Heart left ventricle (tissue), 16 donors: ENCODE data around the gene FAHD1. TPM values are rescaled to one million over a fixed set of nuclear protein-coding genes. Genes with fewer than 3 reads are reported as not detected.

Experiments used
- ATAC-seq, 4 donors: fragments of 200-7000 bp; cut with Tn5 transposase; one replicate each; pipeline ENCODE4 v1.9.1; 2020 to 2022; ENCODE audit warnings: moderate library complexity in 4 of 4, mild to moderate bottlenecking in 3 of 4, moderate number of reproducible peaks in 1 of 4
- DNase-seq, 5 donors: peaks; one replicate each; pipeline ENCODE4 v3.0.0-alpha.2; 2020
- H3K27ac ChIP-seq, 12 donors: fragments of 200-600 bp; sonication (generic) in 4 of 12; one replicate each; pipeline versions ENCODE4 v1.5.0 to v1.8.0; 2016 to 2022; ENCODE audit warnings: mild to moderate bottlenecking in 2 of 12
- H3K27me3 ChIP-seq, 9 donors: fragments of 200-600 bp; sonication (generic) in 2 of 9; one replicate each; pipeline versions ENCODE4 v1.5.1 to v1.8.0; 2016 to 2022; ENCODE audit warnings: mild to moderate bottlenecking in 3 of 9
- H3K36me3 ChIP-seq, 9 donors: fragments of 200-600 bp; sonication (generic) in 2 of 9; one replicate each; pipeline versions ENCODE4 v1.5.0 to v1.8.0; 2018 to 2022; ENCODE audit warnings: mild to moderate bottlenecking in 2 of 9
- H3K4me1 ChIP-seq, 12 donors: fragments of 200-600 bp; sonication (generic) in 4 of 12; one replicate each; pipeline versions ENCODE4 v1.5.0 to v1.8.0; 2016 to 2022; ENCODE audit warnings: mild to moderate bottlenecking in 3 of 12
- H3K4me3 ChIP-seq, 12 donors: fragments of 200-600 bp; sonication (generic) in 4 of 12; one replicate each; pipeline versions ENCODE4 v1.5.0 to v1.8.0; 2017 to 2022; ENCODE audit warnings: mild to moderate bottlenecking in 9 of 12, moderate library complexity in 4 of 12
- H3K9me3 ChIP-seq, 12 donors: fragments of 200-600 bp; sonication (generic) in 4 of 12; one replicate each; pipeline versions ENCODE4 v1.5.0 to v1.8.0; 2016 to 2022; ENCODE audit warnings: mild to moderate bottlenecking in 1 of 12
- POLR2A ChIP-seq, 2 donors: fragments of 450-650 bp; IDR thresholded peaks; one replicate each; pipeline ENCODE4 v1.6.1; 2017; ENCODE audit warnings: antibody characterized with exemption in 2 of 2, mild to moderate bottlenecking in 2 of 2, moderate library complexity in 2 of 2
- WGBS, 4 donors: extraction: QIAGEN DNeasy Blood & Tissue Kit in 2 of 4; methylation state at CpG; one replicate each; pipeline versions ENCODE4 v1.1.5 to v1.1.7; 2013 to 2018; 5-methylcytosine and 5-hydroxymethylcytosine counted together
- intact Hi-C, 10 donors: fragments of 100-400 bp; cut with DNase I; formaldehyde crosslinking; loops; one replicate each; pipeline versions ENCODE4 v1.11.1 to v1.14.2; 2022
- polyA plus RNA-seq, 2 donors: library from polyadenylated mRNA; stranded (reverse); fragments of 200-250 nt; gene quantifications; one replicate each; pipeline ENCODE4 v1.2.3, GENCODE V29; 2013
- total RNA-seq, 9 donors: library from RNA; depleted of rRNA in 2 of 9; stranded (reverse); fragments of >200 nt in 2 of 9; fragmentation: NEBNext Ultra II Directional in 3 of 9; extraction: Animal tissue kit (Norgen Biotek cat#: 25700) in 3 of 9; gene quantifications; one replicate each; pipeline versions ENCODE4 v1.1.0 to v1.2.4, GENCODE V29; 2016 to 2023
- TF ChIP-seq, protein P1 (sequence below), 12 donors: fragments of 200-600 bp; sonication (generic) in 4 of 12; IDR thresholded peaks; one replicate each; pipeline versions ENCODE4 v1.5.0 to v1.8.0; 2018 to 2022; ENCODE audit warnings: antibody characterized with exemption in 12 of 12, mild to moderate bottlenecking in 5 of 12
- donor health status: ischemic (EF 13 %, LVEDD 7.1; RV severe dilation, severe dysfunction).
- donor health status: healthy with polysubstance abuse.
- donor health status: DM: no; HTN: yes; CAD: no.
- donor health status: DM: no; HTN: no; CAD: no.
- donor health status: ischemic (EF 25% LVEDD 6.9; RV normal size, moderate dysfunction).
- donor health status: ischemic (EF 25% LVEDD 5.7; RV mildly dilated, moderate dysfunction).
- donor health status: healthy.
- donor health status: DM: yes; HTN: yes; CAD: no.
- donor health status: ischemic (EF 35%, LVEDD 5.7; RV mildly dilated, moderate dysfunction).
- donor health status: nonischemic (EF 11% LVEDD 7.7; RV severe dilation, severe dysfunction).
- donor health status: DM: yes; HTN: yes; CAD: no.
- donor health status: PGD.
- donor health status: ischemic (EF 29% LVEDD 5.4; RV normal size, mild dysfunction).
- donor health status: nonischemic (EF 23%, LVEDD 6.1; RV moderate dilation, normal function).

FAHD1 gene
- total and polyA plus RNA-seq, 11 donors = 19.2 to 83.8 (median 32.9) TPM

DNA sequence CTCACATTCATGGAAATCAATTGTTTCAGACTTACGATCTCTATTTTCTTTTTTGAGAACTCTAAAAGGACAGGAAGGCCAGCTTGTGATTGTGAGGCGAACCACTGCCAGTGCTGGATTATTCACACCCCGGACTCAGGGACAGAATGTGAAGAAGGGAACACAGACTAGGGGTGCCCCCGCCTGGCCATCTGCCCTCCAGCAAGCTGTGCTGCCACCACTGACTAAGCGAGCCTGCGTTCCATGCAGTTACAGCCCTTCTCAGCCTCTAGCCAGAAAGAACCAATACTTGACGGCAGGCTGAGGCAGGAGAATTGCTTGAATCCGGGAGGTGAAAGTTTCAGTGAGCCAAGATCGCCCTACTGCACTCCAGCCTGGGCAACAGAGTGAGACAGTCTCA, 3.2 kb upstream of the FAHD1 start:
- Histone ChIP-seq H3K9me3 (no peaks in the 10 kb centered on the region), H3K4me1 (peaks cover 9 to 42% (median 36%) of the 10 kb centered on the region in 12 donors), H3K27ac (no peak overlapping the region), H3K36me3 (peaks cover 0 to 41% (median 38%) of the 10 kb centered on the region in 9 donors), H3K27me3 (no peaks in the 10 kb centered on the region), H3K4me3 (no peak overlapping the region)
- DNase-seq = peak in 1 of 5 donors; percentile 50
- peak in 2 of 4 donors; percentile 16 to 45 for ATAC-seq
- WGBS, 4 donors = 55 to 59% (median 58%) methylated on average over 9 of the region's 9 CpGs
- intact Hi-C loops = no loop called here
- TF ChIP-seq, protein P1, sequence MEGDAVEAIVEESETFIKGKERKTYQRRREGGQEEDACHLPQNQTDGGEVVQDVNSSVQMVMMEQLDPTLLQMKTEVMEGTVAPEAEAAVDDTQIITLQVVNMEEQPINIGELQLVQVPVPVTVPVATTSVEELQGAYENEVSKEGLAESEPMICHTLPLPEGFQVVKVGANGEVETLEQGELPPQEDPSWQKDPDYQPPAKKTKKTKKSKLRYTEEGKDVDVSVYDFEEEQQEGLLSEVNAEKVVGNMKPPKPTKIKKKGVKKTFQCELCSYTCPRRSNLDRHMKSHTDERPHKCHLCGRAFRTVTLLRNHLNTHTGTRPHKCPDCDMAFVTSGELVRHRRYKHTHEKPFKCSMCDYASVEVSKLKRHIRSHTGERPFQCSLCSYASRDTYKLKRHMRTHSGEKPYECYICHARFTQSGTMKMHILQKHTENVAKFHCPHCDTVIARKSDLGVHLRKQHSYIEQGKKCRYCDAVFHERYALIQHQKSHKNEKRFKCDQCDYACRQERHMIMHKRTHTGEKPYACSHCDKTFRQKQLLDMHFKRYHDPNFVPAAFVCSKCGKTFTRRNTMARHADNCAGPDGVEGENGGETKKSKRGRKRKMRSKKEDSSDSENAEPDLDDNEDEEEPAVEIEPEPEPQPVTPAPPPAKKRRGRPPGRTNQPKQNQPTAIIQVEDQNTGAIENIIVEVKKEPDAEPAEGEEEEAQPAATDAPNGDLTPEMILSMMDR (IDR thresholded peaks at IDR 0.05) = peak in 2 of 12 donors; percentile 12 to 14
- TF ChIP-seq POLR2A (IDR thresholded peaks at IDR 0.05) = no peak

- no peaks in the 10 kb centered on the region for H3K9me3 ChIP-seq
- TF ChIP-seq, protein P1 (IDR thresholded peaks at IDR 0.05) = no peak
- no peak for TF ChIP-seq POLR2A (IDR thresholded peaks at IDR 0.05)
- H3K4me1 ChIP-seq = peaks cover 9 to 56% (median 45%) of the 10 kb centered on the region in 12 donors
- no peak for ATAC-seq
- intact Hi-C loops = no loop called here
- 64 to 72% (median 68%) methylated on average over 15 of the region's 15 CpGs for WGBS, 4 donors
- no peaks in the 10 kb centered on the region for H3K27me3 ChIP-seq
- H3K27ac ChIP-seq = peak overlapping the region in 8 of 12 donors; percentile 56 to 97 (median 89)
- DNase-seq = no peak
- peaks cover 0 to 41% (median 28%) of the 10 kb centered on the region in 9 donors for H3K36me3 ChIP-seq
- peak overlapping the region; percentile 34 to 99 (median 78) for H3K4me3 ChIP-seq
These were observed 1.6 kb upstream of the FAHD1 start for GRCh38 chr16:1825381-1825863.

- H3K4me3 ChIP-seq = peak overlapping the region; percentile 34 to 99 (median 78)
- TF ChIP-seq POLR2A (IDR thresholded peaks at IDR 0.05) = no peak
- TF ChIP-seq, protein P1 (IDR thresholded peaks at IDR 0.05) = peak in 2 of 12 donors; percentile 13 to 29
- H3K9me3 ChIP-seq = no peaks in the 10 kb centered on the region
- ATAC-seq (peak in 3 of 4 donors; percentile 13 to 29 (median 27)), DNase-seq (peak in 2 of 5 donors; percentile 54 to 63)
- intact Hi-C loops = loop anchor here in 1 of 10 donors (1.0 kb wide), 1 partner anchor 44 kb away; the partner anchor contains the start of genes NUBP2 and SPSB3
- WGBS, 4 donors = 1 to 6% (median 2%) methylated on average over 33 to 96 of the region's 96 CpGs
- peaks cover 0 to 37% (median 24%) of the 10 kb centered on the region in 9 donors for H3K36me3 ChIP-seq
- H3K27me3 ChIP-seq = no peaks in the 10 kb centered on the region
- H3K27ac ChIP-seq = peak overlapping the region; percentile 32 to 97 (median 85)
- peaks cover 9 to 57% (median 46%) of the 10 kb centered on the region in 12 donors for H3K4me1 ChIP-seq
These were observed 929 bp upstream of the FAHD1 start for GRCh38 chr16:1825864-1826690.
